GM21528 (cell line): ENCODE results near the gene TIAM1.

ENCODE experiments used
- ATAC-seq: cut with Tn5 transposase; IDR thresholded peaks from one replicate; pipeline ENCODE4 v1.9.1; 2021; ENCODE audit warnings: mild to moderate bottlenecking, moderate library complexity; ENCODE audit not compliant: unreplicated experiment, low FRiP score

The TIAM1 gene

DNA sequence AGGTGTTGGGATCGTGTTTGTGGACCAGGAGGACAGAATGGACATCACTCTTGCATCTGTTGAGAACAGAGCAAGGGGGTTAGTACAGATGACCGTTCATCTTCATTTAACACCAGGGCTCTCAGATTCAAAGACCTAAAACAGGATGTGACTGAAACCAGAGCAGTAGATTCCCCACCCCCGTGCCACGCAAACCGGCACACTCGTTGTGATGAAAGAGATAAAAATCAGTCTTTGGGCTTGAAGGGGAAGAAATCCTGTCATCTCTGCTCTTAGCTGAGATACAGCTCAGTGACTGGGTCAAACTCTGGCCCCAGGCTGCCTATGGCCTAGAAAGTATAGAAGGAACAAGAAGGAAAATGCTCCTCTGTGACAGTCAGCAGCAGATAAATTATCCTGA lies 159.6 kb downstream of the TIAM1 start:
- no peak for ATAC-seq

GRCh38 chr21:31182231-31183140 lies 161.6 kb downstream of the TIAM1 start:
- no peak for ATAC-seq

- no peak for ATAC-seq
Measured at GRCh38 chr21:31181082-31181750, 162.8 kb downstream of the TIAM1 start.

GRCh38 chr21:31180256-31181081 lies 163.6 kb downstream of the TIAM1 start:
- ATAC-seq = no peak

DNA sequence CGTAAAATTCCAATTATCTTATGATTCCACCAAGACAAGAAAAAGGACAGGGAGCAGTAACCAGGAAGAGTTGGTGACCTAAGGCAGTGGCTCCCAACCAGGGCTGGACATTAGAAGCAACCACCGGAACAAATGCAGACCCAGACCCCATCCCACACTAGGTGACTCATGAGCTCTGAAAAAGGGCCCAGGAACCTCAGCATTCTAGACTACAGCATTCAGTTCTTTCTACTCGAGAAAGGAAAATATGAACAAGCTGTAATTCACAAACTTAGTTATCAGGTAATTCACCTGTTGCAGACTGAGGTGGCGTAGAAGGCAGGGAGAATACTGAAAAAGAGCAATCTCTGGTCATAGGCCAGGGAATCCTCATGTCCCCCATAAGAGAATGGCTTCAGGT lies 167.3 kb downstream of the TIAM1 start:
- ATAC-seq = no peak

- no peak for ATAC-seq
Measured at GRCh38 chr21:31176080-31176551, 167.9 kb downstream of the TIAM1 start.

- no peak for ATAC-seq
Measured at GRCh38 chr21:31173881-31174555, 170.0 kb downstream of the TIAM1 start.

DNA sequence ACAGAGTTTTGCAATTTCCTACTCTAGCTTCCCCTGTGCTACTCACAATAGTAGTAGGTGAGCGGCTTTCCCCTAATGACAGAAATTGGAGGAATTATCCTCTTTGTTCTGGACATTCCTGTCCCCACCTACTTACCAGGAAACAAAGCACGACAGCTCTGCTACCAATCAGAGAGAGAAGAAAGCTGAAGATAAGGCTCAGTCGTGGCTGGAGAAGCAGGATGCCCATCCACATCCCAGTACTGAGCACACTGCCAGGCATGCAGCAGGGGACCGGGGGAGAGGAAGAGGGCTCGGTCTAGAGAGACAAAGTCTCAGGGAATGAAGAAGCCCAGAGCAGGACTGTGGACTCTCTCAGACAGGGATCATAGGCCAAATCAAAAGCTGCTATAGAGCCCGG lies 171.7 kb downstream of the TIAM1 start:
- ATAC-seq = no peak

DNA sequence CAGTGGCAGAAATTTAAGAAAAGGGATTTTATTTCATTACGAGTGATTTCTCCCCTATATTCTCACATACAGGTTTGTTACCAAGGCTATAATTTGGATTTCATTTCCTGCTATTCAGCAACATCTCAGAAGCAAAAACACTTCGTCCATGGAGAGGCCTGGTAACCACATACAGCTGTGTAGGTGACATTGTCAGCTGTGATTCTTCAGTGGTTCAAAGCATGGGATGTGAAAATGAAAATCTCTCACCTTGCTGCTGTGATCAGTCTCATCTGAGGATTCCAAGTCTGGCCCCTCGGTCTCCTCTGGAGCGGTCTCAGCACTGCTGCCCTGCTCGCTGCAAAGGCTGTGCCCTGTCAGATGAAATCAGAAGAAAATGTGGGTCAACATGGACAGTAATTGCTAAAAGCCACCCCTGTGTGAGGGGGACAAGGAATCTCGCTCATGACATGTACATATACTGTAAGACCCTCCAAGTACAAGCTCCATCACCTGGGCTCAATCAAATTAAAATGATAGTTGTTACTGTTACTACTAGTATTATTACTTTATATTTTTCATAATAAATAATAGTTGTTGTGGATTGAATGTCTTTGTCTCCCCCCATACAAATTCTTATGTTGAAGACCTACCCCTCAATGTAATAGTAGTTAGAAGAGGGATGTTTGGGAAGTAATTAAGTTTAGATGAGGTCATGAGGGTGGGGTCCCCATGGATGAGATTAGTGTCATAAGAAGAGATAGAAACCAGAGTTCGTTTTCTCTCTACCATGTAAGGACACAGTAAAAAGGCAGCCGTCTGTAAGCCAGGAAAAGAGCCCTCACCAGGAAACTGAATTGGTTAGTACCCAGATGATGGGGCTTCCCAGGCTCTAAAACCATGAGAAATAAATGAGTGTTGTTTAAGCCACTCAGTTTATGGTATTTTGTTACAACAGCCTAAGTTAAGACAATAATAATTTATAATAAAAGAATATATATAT lies 179.1 kb downstream of the TIAM1 start:
- no peak for ATAC-seq

- no peak for ATAC-seq
Measured at GRCh38 chr21:31162827-31163226, 181.2 kb downstream of the TIAM1 start.

GRCh38 chr21:31162079-31162699 lies 181.9 kb downstream of the TIAM1 start:
- ATAC-seq = no peak

DNA sequence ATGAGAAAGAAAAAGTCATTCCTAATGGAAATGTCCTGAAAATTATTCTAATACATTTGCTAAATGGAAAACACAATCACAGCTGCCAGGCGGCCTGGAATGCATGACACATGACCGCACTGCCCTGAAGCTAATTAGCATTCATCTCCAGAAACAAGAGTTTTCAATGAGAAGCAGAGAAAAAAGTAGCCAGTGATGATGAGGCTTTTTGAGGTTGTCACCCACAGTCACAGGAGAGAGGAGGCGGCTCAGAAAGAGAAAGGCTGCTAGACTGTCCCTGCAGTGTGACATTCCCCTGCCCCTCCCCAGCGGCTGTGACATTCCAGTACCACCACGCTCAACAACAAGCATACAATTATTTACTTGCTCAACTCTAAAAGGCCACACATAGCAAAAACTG lies 182.9 kb downstream of the TIAM1 start:
- no peak for ATAC-seq

DNA sequence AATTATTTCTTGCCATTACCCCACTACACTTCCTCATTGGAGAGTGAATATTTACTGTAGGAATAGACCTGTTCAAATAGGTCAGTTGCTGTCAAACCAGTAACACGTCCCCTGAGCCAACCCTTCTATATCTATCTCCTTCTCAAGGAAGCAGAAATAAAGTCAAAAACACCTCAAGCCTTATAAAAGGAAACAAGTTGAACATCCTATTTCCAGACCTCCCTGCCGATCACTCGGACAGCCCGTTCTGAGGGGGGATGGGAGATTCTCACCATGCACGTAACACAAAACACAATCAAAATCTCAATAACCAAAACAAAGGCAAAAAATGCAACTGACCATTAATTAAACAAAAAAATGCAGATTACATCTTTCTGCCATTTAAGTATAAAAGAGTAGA lies 184.3 kb downstream of the TIAM1 start:
- ATAC-seq = no peak

GRCh38 chr21:31158789-31159581 lies 185.1 kb downstream of the TIAM1 start:
- ATAC-seq = no peak

DNA sequence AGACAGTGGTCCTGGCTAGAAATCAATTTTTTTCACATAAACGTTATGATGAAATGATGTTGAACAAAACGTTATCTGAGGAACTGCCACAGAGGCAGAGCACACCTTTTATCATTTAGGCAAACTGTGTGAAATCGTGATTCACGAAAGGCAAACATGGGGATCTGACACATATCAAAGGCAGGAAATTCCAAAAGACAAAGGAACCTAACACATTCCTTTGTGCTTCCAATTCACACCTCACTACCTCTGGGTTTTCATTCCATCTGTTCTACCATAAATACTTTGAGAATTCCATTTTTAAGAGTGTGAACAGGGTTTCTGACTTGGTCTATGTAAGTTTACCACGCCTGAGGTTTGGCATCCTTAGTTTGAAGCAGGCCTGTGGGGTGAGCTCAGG lies 186.3 kb downstream of the TIAM1 start:
- no peak for ATAC-seq

DNA sequence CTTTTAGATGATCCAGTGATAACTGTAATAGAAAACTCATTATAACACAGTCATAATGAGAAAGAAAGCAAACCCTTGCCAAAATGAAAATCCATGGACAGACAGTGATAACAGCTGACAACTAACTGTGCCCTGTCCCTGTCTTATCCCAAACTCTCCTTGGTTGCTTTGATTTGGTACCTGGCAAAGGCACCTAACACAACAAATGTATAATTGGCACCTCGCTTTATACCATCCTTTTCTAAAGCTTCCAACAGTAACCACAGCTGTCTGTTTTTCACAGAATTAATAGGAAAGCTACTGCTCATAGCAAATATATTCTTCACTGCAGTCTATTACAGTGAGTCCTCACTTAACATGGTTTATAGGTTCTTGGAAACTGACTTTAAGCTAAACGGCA lies 187.4 kb downstream of the TIAM1 start:
- ATAC-seq = no peak

DNA sequence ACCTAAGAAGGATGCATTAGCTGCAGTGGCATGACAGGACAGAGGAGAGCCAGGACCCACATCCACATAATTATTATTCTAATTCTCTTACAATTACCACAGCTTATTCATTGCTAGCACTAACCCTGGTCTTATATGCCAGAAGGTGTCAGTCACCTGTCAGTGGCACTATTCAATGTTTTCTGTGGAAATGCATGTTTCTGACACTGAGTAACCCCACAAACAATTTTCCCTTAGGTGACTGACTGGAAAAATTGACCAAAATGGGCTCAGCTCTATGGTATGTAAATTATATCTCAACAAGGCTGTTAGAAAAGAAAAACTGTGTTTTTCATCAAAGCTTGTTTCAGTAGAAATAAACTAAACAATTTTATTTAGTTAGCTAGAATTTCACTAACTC lies 187.9 kb downstream of the TIAM1 start:
- ATAC-seq = no peak
